Measurements from ENCODE around the gene SKI.
"Not testable (repeated sequence)": the region's sequence is repeated elsewhere in the genome, so short reads cannot be mapped to it uniquely, and the experiment has no call there.

Gene SKI

GRCh38 chr1:2257245-2257627, 29.1 kb downstream of the SKI start:
- no peak for DNase-seq
- H3K27ac Mint-ChIP-seq, result peak overlapping the region; percentile 31
- peaks cover 29% of the 10 kb centered on the region for H3K36me3 Mint-ChIP-seq (ENCODE audit: low read depth)
- TF ChIP-seq CTCF (IDR thresholded peaks at IDR 0.05), result no peak
- peaks cover 45% of the 10 kb centered on the region for H3K4me1 Mint-ChIP-seq
- H3K4me3 Mint-ChIP-seq, result no peak overlapping the region
- peaks cover 4% of the 10 kb centered on the region for H3K9me3 Mint-ChIP-seq
- peaks cover 5% of the 10 kb centered on the region for H3K27me3 Mint-ChIP-seq (ENCODE audit: low read depth, poor library complexity)

- peaks cover 29% of the 10 kb centered on the region for H3K36me3 Mint-ChIP-seq (ENCODE audit: low read depth)
- H3K27ac Mint-ChIP-seq, result peak overlapping the region; percentile 93
- no peak for DNase-seq
- no peaks in the 10 kb centered on the region for H3K27me3 Mint-ChIP-seq (ENCODE audit: low read depth, poor library complexity)
- peaks cover 4% of the 10 kb centered on the region for H3K9me3 Mint-ChIP-seq
- H3K4me1 Mint-ChIP-seq, result peaks cover 42% of the 10 kb centered on the region
- TF ChIP-seq CTCF (IDR thresholded peaks at IDR 0.05), result no peak
- no peak overlapping the region for H3K4me3 Mint-ChIP-seq
Observed at GRCh38 chr1:2258122-2258681, 30.1 kb downstream of the SKI start.

GRCh38 chr1:2258996-2259395, 30.9 kb downstream of the SKI start:
- Mint-ChIP-seq H3K27ac (no peak overlapping the region), H3K36me3 (ENCODE audit: low read depth) (peaks cover 34% of the 10 kb centered on the region), H3K9me3 (peaks cover 4% of the 10 kb centered on the region), H3K27me3 (ENCODE audit: low read depth, poor library complexity) (no peaks in the 10 kb centered on the region), H3K4me1 (peaks cover 47% of the 10 kb centered on the region), H3K4me3 (no peak overlapping the region)
- DNase-seq, result no peak
- TF ChIP-seq CTCF (IDR thresholded peaks at IDR 0.05), result no peak

- Mint-ChIP-seq H3K4me3 (no peak overlapping the region), H3K27me3 (ENCODE audit: low read depth, poor library complexity) (no peaks in the 10 kb centered on the region), H3K36me3 (ENCODE audit: low read depth) (peaks cover 36% of the 10 kb centered on the region), H3K27ac (peak overlapping the region; percentile 89), H3K9me3 (no peaks in the 10 kb centered on the region), H3K4me1 (peaks cover 52% of the 10 kb centered on the region)
- DNase-seq, result no peak
- TF ChIP-seq CTCF (IDR thresholded peaks at IDR 0.05), result no peak
Observed at GRCh38 chr1:2259668-2260402, 31.7 kb downstream of the SKI start.

- peak overlapping the region; percentile 64 for H3K27ac Mint-ChIP-seq
- not testable (repeated sequence) for H3K9me3 Mint-ChIP-seq; DNase-seq; H3K27me3 Mint-ChIP-seq (ENCODE audit: low read depth, poor library complexity); H3K4me3 Mint-ChIP-seq
- peaks cover 43% of the 10 kb centered on the region for H3K36me3 Mint-ChIP-seq (ENCODE audit: low read depth)
- peaks cover 58% of the 10 kb centered on the region for H3K4me1 Mint-ChIP-seq
Observed at GRCh38 chr1:2260470-2260869, 32.4 kb downstream of the SKI start.

GRCh38 chr1:2260917-2261316, 32.8 kb downstream of the SKI start:
- H3K9me3 Mint-ChIP-seq, result no peaks in the 10 kb centered on the region
- no peak overlapping the region for H3K27ac Mint-ChIP-seq
- TF ChIP-seq CTCF (IDR thresholded peaks at IDR 0.05), result no peak
- peaks cover 44% of the 10 kb centered on the region for H3K36me3 Mint-ChIP-seq (ENCODE audit: low read depth)
- H3K4me3 Mint-ChIP-seq, result no peak overlapping the region
- DNase-seq, result no peak
- H3K27me3 Mint-ChIP-seq (ENCODE audit: low read depth, poor library complexity), result no peaks in the 10 kb centered on the region
- peaks cover 62% of the 10 kb centered on the region for H3K4me1 Mint-ChIP-seq

GRCh38 chr1:2261476-2262395, 33.6 kb downstream of the SKI start:
- not testable (repeated sequence) for DNase-seq; H3K27me3 Mint-ChIP-seq (ENCODE audit: low read depth, poor library complexity); H3K4me3 Mint-ChIP-seq; H3K9me3 Mint-ChIP-seq
- H3K36me3 Mint-ChIP-seq (ENCODE audit: low read depth), result peaks cover 44% of the 10 kb centered on the region
- peaks cover 70% of the 10 kb centered on the region for H3K4me1 Mint-ChIP-seq
- peak overlapping the region; percentile 83 for H3K27ac Mint-ChIP-seq

Data from nephron progenitor cell (in vitro differentiated cells).